Measurements from ENCODE around the gene MRPL53. TPM values are rescaled to one million over a fixed set of nuclear protein-coding genes. Genes with fewer than 3 reads are reported as not detected.

The MRPL53 gene
- total RNA-seq, 1 experiment from 2014 or later = 65.4 TPM

- Histone ChIP-seq H3K9me2 (ENCODE audit: insufficient read depth) (no peaks in the 10 kb centered on the region), H4K20me1 (ENCODE audit: insufficient read depth) (no peaks in the 10 kb centered on the region), H3K4me1 (ENCODE audit: control insufficient read depth in 1 of 2, insufficient read depth in 2 of 2, low read length in 2 of 2) (peaks cover 20 to 33% of the 10 kb centered on the region in 2 experiments), H3K27me3 (ENCODE audit: insufficient read depth, low read length) (no peaks in the 10 kb centered on the region), H3K9me3 (ENCODE audit: control insufficient read depth in 1 of 2, insufficient read depth in 1 of 2, low read depth in 1 of 2, low read length in 2 of 2) (no peaks in the 10 kb centered on the region), H3K79me2 (ENCODE audit: insufficient read depth, low read length) (no peaks in the 10 kb centered on the region), H2AFZ (ENCODE audit: low read depth, low read length, poor library complexity, severe bottlenecking) (no peak overlapping the region), H3K4me3 (replicated peaks in 1 of 2; ENCODE audit: low read depth in 1 of 2, low read length in 2 of 2) (no peak overlapping the region), H3K9ac (ENCODE audit: low read length) (no peak overlapping the region), H3K36me3 (ENCODE audit: control insufficient read depth in 1 of 2, insufficient read depth in 2 of 2, low read length in 2 of 2) (no peaks in the 10 kb centered on the region), H3K27ac (ENCODE audit: low read depth, low read length) (no peak overlapping the region), H3K4me2 (ENCODE audit: low read length) (no peak overlapping the region)
- intact Hi-C loops (cut with micrococcal nuclease) = no loop called here
- no peak for ATAC-seq
- CTCF ChIA-PET = no interaction called here
- no peak for DNase-seq (ENCODE audit: low read depth, low spot score)
- BruUV-seq (replicated peaks) = no TSS peak
- POLR2A ChIA-PET = no interaction called here
- RAD21 ChIA-PET (ENCODE audit: low non-redundant PET in 1 of 2, low total read pairs in 2 of 2, uncharacterized antibody in 2 of 2, unreplicated experiment in 2 of 2) = no interaction called here
- no peak for TF ChIP-seq POLR2AphosphoS5 (IDR thresholded peaks at IDR 0.05; ENCODE audit: low read depth, low read length)
- no peak for TF ChIP-seq YY1 (IDR thresholded peaks at IDR 0.05; ENCODE audit: extremely low read depth, insufficient replicate concordance, low read depth, low read length)
- no peak for TF ChIP-seq EZH2 (IDR thresholded peaks at IDR 0.05)
- no peak for TF ChIP-seq SP1 (IDR thresholded peaks at IDR 0.05; ENCODE audit: low read depth)
- TF ChIP-seq CBX3 (IDR thresholded peaks at IDR 0.05; ENCODE audit: low read depth) = no peak
- TF ChIP-seq RAD21 (IDR thresholded peaks at IDR 0.05; ENCODE audit: low read depth) = no peak
- TF ChIP-seq EZH2phosphoT487 (IDR thresholded peaks at IDR 0.05; ENCODE audit: borderline replicate concordance) = no peak
- TF ChIP-seq ZBTB33 (IDR thresholded peaks at IDR 0.05; ENCODE audit: extremely low read depth, insufficient replicate concordance, low read length) = no peak
These were observed 25.1 kb downstream of the MRPL53 start for GRCh38 chr2:74447230-74447999.
